ENCODE results near the gene NSRP1.
"Not testable (repeated sequence)": the region's sequence is repeated elsewhere in the genome, so short reads cannot be mapped to it uniquely, and the experiment has no call there.

DNA sequence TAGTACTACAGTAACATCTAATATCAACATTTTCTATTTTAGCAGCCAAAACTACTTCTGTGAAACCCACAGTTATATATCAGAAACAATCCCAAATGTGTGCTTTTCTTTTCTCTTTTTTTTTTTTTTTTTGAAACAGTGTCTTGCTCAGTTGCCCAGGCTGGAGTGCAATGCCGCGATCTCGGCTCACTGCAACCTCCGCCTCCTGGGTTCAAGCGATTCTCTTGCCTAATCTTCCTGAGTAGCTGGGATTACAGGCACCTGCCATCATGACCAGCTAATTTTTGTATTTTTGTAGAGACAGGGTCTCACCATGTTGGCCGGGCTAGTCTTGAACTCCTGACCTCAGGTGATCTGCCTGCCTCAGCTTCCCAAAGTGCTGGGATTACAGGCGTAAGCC is 2.0 kb downstream of the NSRP1 start:
- TF ChIP-seq, protein P1, sequence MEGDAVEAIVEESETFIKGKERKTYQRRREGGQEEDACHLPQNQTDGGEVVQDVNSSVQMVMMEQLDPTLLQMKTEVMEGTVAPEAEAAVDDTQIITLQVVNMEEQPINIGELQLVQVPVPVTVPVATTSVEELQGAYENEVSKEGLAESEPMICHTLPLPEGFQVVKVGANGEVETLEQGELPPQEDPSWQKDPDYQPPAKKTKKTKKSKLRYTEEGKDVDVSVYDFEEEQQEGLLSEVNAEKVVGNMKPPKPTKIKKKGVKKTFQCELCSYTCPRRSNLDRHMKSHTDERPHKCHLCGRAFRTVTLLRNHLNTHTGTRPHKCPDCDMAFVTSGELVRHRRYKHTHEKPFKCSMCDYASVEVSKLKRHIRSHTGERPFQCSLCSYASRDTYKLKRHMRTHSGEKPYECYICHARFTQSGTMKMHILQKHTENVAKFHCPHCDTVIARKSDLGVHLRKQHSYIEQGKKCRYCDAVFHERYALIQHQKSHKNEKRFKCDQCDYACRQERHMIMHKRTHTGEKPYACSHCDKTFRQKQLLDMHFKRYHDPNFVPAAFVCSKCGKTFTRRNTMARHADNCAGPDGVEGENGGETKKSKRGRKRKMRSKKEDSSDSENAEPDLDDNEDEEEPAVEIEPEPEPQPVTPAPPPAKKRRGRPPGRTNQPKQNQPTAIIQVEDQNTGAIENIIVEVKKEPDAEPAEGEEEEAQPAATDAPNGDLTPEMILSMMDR (conservative IDR thresholded peaks at IDR 0.05; ENCODE audit: low read depth, low read length) = not testable (repeated sequence)
- TF ChIP-seq SMC3 (IDR thresholded peaks at IDR 0.05; ENCODE audit: low read depth, low read length); RCOR1 (IDR thresholded peaks at IDR 0.05; ENCODE audit: insufficient replicate concordance, low read length); POLR2A (IDR thresholded peaks at IDR 0.05; ENCODE audit: low read depth, low read length); FOS (IDR thresholded peaks at IDR 0.05; ENCODE audit: low read depth, low read length); RAD21 (IDR thresholded peaks at IDR 0.05; ENCODE audit: low read length); NFE2L2 (IDR thresholded peaks at IDR 0.05; ENCODE audit: low read depth, low read length); BHLHE40 (IDR thresholded peaks at IDR 0.05; ENCODE audit: low read depth, low read length): not testable (repeated sequence)

Measured in IMR-90 (cell line).